Measurements from ENCODE around the gene ANTXR1.

DNA sequence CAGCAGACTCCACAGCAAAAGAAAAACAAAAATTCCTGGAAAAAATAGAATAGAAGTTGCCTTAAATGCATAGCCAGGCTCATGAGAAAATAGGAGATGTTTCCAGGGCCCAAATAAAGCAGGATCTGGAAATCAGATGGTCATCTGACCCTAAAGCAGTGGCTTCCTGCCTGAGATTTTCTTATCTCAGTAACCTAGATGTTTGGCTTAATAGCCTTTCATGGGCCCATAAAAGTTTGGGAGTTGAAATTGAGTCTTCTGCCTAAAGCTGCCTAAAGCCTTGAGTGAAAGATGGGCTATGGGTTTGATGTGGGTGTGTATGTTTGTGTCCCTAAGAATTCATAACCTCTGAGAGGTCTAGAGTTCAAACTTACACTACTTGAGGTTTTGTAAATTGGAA, 149.1 kb downstream of the ANTXR1 start:
- TF ChIP-seq, protein P1, sequence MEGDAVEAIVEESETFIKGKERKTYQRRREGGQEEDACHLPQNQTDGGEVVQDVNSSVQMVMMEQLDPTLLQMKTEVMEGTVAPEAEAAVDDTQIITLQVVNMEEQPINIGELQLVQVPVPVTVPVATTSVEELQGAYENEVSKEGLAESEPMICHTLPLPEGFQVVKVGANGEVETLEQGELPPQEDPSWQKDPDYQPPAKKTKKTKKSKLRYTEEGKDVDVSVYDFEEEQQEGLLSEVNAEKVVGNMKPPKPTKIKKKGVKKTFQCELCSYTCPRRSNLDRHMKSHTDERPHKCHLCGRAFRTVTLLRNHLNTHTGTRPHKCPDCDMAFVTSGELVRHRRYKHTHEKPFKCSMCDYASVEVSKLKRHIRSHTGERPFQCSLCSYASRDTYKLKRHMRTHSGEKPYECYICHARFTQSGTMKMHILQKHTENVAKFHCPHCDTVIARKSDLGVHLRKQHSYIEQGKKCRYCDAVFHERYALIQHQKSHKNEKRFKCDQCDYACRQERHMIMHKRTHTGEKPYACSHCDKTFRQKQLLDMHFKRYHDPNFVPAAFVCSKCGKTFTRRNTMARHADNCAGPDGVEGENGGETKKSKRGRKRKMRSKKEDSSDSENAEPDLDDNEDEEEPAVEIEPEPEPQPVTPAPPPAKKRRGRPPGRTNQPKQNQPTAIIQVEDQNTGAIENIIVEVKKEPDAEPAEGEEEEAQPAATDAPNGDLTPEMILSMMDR (IDR thresholded peaks at IDR 0.05; ENCODE audit: poor library complexity): no peak
- TF ChIP-seq EZH2 (IDR thresholded peaks at IDR 0.05; ENCODE audit: borderline replicate concordance) (no peak), EZH2phosphoT487 (IDR thresholded peaks at IDR 0.05; ENCODE audit: low read depth, severe bottlenecking, unreplicated experiment) (no peak)

Measured in hepatocyte (in vitro differentiated cells).